ENCODE data around the gene GK.
"Not testable (repeated sequence)": the region's sequence is repeated elsewhere in the genome, so short reads cannot be mapped to it uniquely, and the experiment has no call there.

The GK gene

DNA sequence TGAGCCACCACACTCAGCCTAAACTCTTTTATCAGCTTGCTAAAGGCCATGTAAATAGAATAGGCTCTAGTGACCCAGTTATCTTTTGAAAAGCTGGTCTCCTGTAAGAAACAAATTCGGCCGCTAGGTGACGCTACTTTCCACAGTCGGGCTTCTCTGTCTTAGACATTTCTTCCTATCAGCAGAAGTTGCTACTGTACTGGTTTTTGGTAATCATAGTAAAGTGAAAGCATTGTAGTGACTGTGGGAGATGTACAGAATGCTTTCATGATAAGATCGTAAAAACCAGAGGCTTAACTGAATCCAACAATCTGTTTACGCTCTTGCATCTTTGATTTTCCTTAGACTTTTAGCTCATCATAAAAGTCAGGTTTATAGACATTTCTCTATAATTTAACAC lies 82.6 kb downstream of the GK start:
- no peak overlapping the region for H3K4me3 ChIP-seq (ENCODE audit: low read depth in 1 of 5, low read length in 5 of 5)

DNA sequence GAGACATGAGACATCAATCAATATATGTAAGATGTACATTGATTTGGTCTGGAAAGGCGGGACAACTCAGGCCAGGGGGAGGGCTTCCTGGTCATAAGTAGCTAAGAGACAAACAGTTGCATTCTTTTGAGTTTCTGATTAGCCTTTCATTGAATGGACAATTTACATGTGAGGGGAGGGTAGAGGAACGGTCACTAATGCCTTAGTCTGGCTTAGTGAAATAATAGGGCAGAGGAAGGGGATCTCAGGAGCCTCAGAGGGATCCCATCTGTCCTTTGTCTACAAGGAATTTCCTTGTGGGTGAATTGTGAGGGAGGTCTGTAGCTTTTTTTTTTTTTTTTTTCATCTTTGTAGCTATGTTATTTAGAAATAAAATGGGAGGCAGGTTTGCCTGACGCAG lies 88.3 kb downstream of the GK start:
- Histone ChIP-seq H3K9me3 (ENCODE audit: control insufficient read depth in 5 of 5, low read length in 5 of 5) (no peaks in the 10 kb centered on the region), H3K27me3 (ENCODE audit: control insufficient read depth in 5 of 5, insufficient read depth in 4 of 5, low read length in 5 of 5) (peaks cover 0 to 3% (median 0%) of the 10 kb centered on the region in 5 donors), H3K36me3 (ENCODE audit: control insufficient read depth in 5 of 5, insufficient read depth in 5 of 5, low read length in 5 of 5) (no peaks in the 10 kb centered on the region), H3K9ac (ENCODE audit: low read length in 5 of 5) (no peak overlapping the region), H3K4me1 (ENCODE audit: control insufficient read depth in 5 of 5, insufficient read depth in 5 of 5, low read length in 5 of 5) (peaks cover 0 to 8% (median 0%) of the 10 kb centered on the region in 5 donors), H3K27ac (ENCODE audit: low read depth, low read length) (no peak overlapping the region), H3K4me3 (ENCODE audit: low read depth in 1 of 5, low read length in 5 of 5) (no peak overlapping the region)

More for the DNA sequence above, 82.6 kb downstream of the GK start:
- peaks cover 0 to 8% (median 0%) of the 10 kb centered on the region in 5 donors for H3K27me3 ChIP-seq (ENCODE audit: control insufficient read depth in 5 of 5, insufficient read depth in 4 of 5, low read length in 5 of 5)
- H3K27ac ChIP-seq (ENCODE audit: low read depth, low read length) = no peak overlapping the region
- H3K36me3 ChIP-seq (ENCODE audit: control insufficient read depth in 5 of 5, insufficient read depth in 5 of 5, low read length in 5 of 5) = no peaks in the 10 kb centered on the region
- no peak overlapping the region for H3K9ac ChIP-seq (ENCODE audit: low read length in 5 of 5)
- no peaks in the 10 kb centered on the region for H3K9me3 ChIP-seq (ENCODE audit: control insufficient read depth in 5 of 5, low read length in 5 of 5)
- peaks cover 0 to 8% (median 0%) of the 10 kb centered on the region in 5 donors for H3K4me1 ChIP-seq (ENCODE audit: control insufficient read depth in 5 of 5, insufficient read depth in 5 of 5, low read length in 5 of 5)

DNA sequence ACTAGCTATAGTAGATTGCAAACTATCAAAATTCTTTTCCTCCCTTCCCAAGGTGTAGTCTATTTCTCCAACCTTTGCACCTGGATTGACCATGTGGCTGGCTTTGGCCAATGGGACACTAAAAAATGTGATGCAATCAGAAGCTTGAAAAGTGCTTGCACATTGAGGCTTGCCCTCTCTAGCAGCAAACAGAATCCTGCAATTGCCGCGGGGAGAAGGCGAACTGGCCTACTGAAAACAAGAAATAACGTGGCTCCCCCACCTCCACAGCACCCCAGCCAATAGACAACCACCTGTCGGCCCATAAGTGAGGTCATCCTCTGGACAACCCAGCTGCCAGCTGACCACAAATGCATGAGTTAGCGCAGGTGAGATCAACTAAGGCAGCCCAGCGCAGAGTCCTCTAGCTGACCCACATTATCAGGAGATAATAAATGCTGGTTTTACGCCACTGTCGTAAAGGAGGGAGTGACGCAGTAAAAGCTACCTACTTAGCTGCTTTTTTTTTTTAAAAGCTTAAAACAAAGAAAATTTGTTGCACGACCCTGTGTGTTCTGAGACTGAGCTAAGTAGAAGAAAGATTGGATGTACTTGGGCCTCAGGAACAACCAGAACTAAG lies 95.2 kb downstream of the GK start:
- H3K4me1 ChIP-seq (ENCODE audit: control insufficient read depth in 5 of 5, insufficient read depth in 5 of 5, low read length in 5 of 5) = no peaks in the 10 kb centered on the region
- no peak overlapping the region for H3K27ac ChIP-seq (ENCODE audit: low read depth, low read length)
- no peaks in the 10 kb centered on the region for H3K9me3 ChIP-seq (ENCODE audit: control insufficient read depth in 5 of 5, low read length in 5 of 5)
- no peaks in the 10 kb centered on the region for H3K27me3 ChIP-seq (ENCODE audit: control insufficient read depth in 5 of 5, insufficient read depth in 4 of 5, low read length in 5 of 5)
- no peak overlapping the region for H3K4me3 ChIP-seq (ENCODE audit: low read depth in 1 of 5, low read length in 5 of 5)
- H3K36me3 ChIP-seq (ENCODE audit: control insufficient read depth in 5 of 5, insufficient read depth in 5 of 5, low read length in 5 of 5) = no peaks in the 10 kb centered on the region
- H3K9ac ChIP-seq (ENCODE audit: low read length in 5 of 5) = no peak overlapping the region

DNA sequence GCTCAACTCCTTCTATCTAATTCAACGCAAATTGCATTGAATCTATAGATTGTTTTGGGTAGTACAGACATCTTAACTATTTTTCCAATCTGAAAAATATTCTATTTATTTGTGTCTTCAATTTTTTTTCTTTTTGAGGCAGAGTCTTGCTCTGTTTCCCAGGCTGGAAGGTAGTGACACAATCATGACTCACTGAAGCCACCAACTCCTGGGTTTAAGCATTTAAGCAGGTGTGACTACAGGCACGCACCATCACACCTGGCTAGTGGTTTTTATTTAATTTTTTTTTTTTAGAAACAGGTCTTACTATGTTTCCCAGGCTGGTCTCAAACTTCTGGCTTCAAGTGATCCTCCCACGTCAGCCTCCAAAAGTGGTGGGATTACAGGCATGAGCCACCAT lies 98.3 kb downstream of the GK start:
- no peak overlapping the region for H3K4me3 ChIP-seq (ENCODE audit: low read depth in 1 of 5, low read length in 5 of 5)
- no peak overlapping the region for H3K27ac ChIP-seq (ENCODE audit: low read depth, low read length)
- H3K9ac ChIP-seq (ENCODE audit: low read length in 5 of 5) = no peak overlapping the region

DNA sequence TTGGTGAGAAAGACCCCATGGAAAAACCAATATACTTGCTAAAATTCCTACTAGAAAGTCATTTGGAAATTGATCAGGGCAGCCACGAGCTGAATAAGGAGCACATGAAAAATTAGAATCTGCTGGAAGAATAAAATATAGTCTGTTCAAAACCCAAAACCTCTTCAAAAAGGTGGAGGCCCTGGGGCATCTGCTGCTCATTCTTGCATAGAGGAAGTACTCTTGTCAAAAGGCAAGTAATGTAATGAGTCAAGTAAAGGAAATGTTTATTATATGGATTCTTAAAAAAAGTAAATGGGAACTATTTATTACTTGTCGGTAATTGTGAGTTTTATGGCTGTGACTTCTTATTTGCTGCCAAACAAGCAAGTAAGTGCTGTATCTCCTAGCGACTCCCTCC lies 109.5 kb downstream of the GK start:
- Histone ChIP-seq H3K4me3 (ENCODE audit: low read depth in 1 of 5, low read length in 5 of 5) (no peak overlapping the region), H3K4me1 (ENCODE audit: control insufficient read depth in 5 of 5, insufficient read depth in 5 of 5, low read length in 5 of 5) (no peaks in the 10 kb centered on the region), H3K27ac (ENCODE audit: low read depth, low read length) (no peak overlapping the region), H3K36me3 (ENCODE audit: control insufficient read depth in 5 of 5, insufficient read depth in 5 of 5, low read length in 5 of 5) (no peaks in the 10 kb centered on the region), H3K9me3 (ENCODE audit: control insufficient read depth in 5 of 5, low read length in 5 of 5) (peaks cover 0 to 8% (median 5%) of the 10 kb centered on the region in 5 donors), H3K27me3 (ENCODE audit: control insufficient read depth in 5 of 5, insufficient read depth in 4 of 5, low read length in 5 of 5) (no peaks in the 10 kb centered on the region), H3K9ac (ENCODE audit: low read length in 5 of 5) (no peak overlapping the region)

More for the DNA sequence above, 98.3 kb downstream of the GK start:
- no peaks in the 10 kb centered on the region for H3K36me3 ChIP-seq (ENCODE audit: control insufficient read depth in 5 of 5, insufficient read depth in 5 of 5, low read length in 5 of 5)
- H3K27me3 ChIP-seq (ENCODE audit: control insufficient read depth in 5 of 5, insufficient read depth in 4 of 5, low read length in 5 of 5) = peaks cover 2 to 9% (median 4%) of the 10 kb centered on the region in 5 donors
- H3K4me1 ChIP-seq (ENCODE audit: control insufficient read depth in 5 of 5, insufficient read depth in 5 of 5, low read length in 5 of 5) = no peaks in the 10 kb centered on the region
- H3K9me3 ChIP-seq (ENCODE audit: control insufficient read depth in 5 of 5, low read length in 5 of 5) = no peaks in the 10 kb centered on the region

- H3K27me3 ChIP-seq (ENCODE audit: control insufficient read depth in 5 of 5, insufficient read depth in 4 of 5, low read length in 5 of 5); H3K36me3 ChIP-seq (ENCODE audit: control insufficient read depth in 5 of 5, insufficient read depth in 5 of 5, low read length in 5 of 5): not testable (repeated sequence)
Measured at GRCh38 chrX:30773764-30774163, 120.5 kb downstream of the GK start.

DNA sequence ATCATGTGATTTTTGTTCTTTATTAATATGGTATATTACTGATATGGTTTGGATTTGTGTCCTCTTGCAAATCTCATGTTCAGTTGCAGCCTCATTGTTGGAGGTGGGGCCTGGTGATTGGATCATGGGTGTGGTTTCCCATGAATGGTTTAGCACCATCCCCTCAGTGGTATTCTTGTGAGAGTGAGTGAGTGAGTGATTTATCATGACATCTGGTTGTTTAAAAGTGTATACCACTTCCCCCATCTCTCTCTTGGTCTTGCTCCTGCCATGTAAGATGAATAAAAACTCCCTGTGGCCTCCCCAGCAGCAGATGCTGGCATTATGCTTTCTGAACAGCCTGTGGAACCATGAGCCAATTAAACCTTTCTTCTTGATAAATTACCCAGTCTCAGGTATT lies 124.4 kb downstream of the GK start:
- Histone ChIP-seq H3K27me3 (ENCODE audit: control insufficient read depth in 5 of 5, insufficient read depth in 4 of 5, low read length in 5 of 5) (peaks cover 0 to 2% (median 0%) of the 10 kb centered on the region in 5 donors), H3K9ac (ENCODE audit: low read length in 5 of 5) (no peak overlapping the region), H3K9me3 (ENCODE audit: control insufficient read depth in 5 of 5, low read length in 5 of 5) (peaks cover 0 to 4% (median 0%) of the 10 kb centered on the region in 5 donors), H3K27ac (ENCODE audit: low read depth, low read length) (no peak overlapping the region), H3K4me1 (ENCODE audit: control insufficient read depth in 5 of 5, insufficient read depth in 5 of 5, low read length in 5 of 5) (no peaks in the 10 kb centered on the region), H3K4me3 (ENCODE audit: low read depth in 1 of 5, low read length in 5 of 5) (no peak overlapping the region), H3K36me3 (ENCODE audit: control insufficient read depth in 5 of 5, insufficient read depth in 5 of 5, low read length in 5 of 5) (no peaks in the 10 kb centered on the region)

More at GRCh38 chrX:30773764-30774163, 120.5 kb downstream of the GK start:
- not testable (repeated sequence) for H3K9me3 ChIP-seq (ENCODE audit: control insufficient read depth in 5 of 5, low read length in 5 of 5); H3K4me1 ChIP-seq (ENCODE audit: control insufficient read depth in 5 of 5, insufficient read depth in 5 of 5, low read length in 5 of 5); H3K27ac ChIP-seq (ENCODE audit: low read depth, low read length); H3K4me3 ChIP-seq (ENCODE audit: low read depth in 1 of 5, low read length in 5 of 5); H3K9ac ChIP-seq (ENCODE audit: low read length in 5 of 5)

- H3K36me3 ChIP-seq (ENCODE audit: control insufficient read depth in 5 of 5, insufficient read depth in 5 of 5, low read length in 5 of 5) = no peaks in the 10 kb centered on the region
- peaks cover 0 to 4% (median 0%) of the 10 kb centered on the region in 5 donors for H3K9me3 ChIP-seq (ENCODE audit: control insufficient read depth in 5 of 5, low read length in 5 of 5)
- no peak overlapping the region for H3K4me3 ChIP-seq (ENCODE audit: low read depth in 1 of 5, low read length in 5 of 5)
- H3K4me1 ChIP-seq (ENCODE audit: control insufficient read depth in 5 of 5, insufficient read depth in 5 of 5, low read length in 5 of 5) = no peaks in the 10 kb centered on the region
- no peak overlapping the region for H3K9ac ChIP-seq (ENCODE audit: low read length in 5 of 5)
- peaks cover 0 to 2% (median 0%) of the 10 kb centered on the region in 5 donors for H3K27me3 ChIP-seq (ENCODE audit: control insufficient read depth in 5 of 5, insufficient read depth in 4 of 5, low read length in 5 of 5)
- no peak overlapping the region for H3K27ac ChIP-seq (ENCODE audit: low read depth, low read length)
Measured at GRCh38 chrX:30779453-30780030, 126.3 kb downstream of the GK start.

Data from subcutaneous abdominal adipose tissue (tissue), 5 donors.